Bronchial epithelial cell (primary cell): ENCODE measurements around the gene NOXRED1. TPM values are rescaled to one million over a fixed set of nuclear protein-coding genes. Genes with fewer than 3 reads are reported as not detected.

ENCODE experiments used
- DNase-seq: peaks from one replicate; pipeline ENCODE4 v3.0.0-alpha.2; 2010; ENCODE audit warnings: low read depth
- FAIRE-seq: peaks from 2 replicates; lab custom pipeline; 2011; peaks lifted over from hg19 to GRCh38; lab: Jason Lieb, UNC
- H3K27me3 ChIP-seq: 2 replicates; pipeline ENCODE4 v1.5.1; 2011; ENCODE audit warnings: low read length; ENCODE audit not compliant: control insufficient read depth, insufficient read depth
- H3K36me3 ChIP-seq: 2 replicates; pipeline ENCODE4 v1.5.1; 2011; ENCODE audit warnings: low read length; ENCODE audit not compliant: control insufficient read depth, insufficient read depth
- H3K4me3 ChIP-seq: 2 replicates; pipeline ENCODE4 v1.5.1; 2011; ENCODE audit warnings: mild to moderate bottlenecking, low read depth, low read length, control low read depth
- CTCF ChIP-seq: IDR thresholded peaks from 2 replicates; pipeline ENCODE4 v1.5.1; 2011; ENCODE audit warnings: mild to moderate bottlenecking, moderate library complexity, low read length, control low read depth, inconsistent platforms; ENCODE audit not compliant: insufficient read depth, severe bottlenecking
- total RNA-seq: library from RNA; depleted of rRNA; stranded (reverse); fragments of >200 nt; gene quantifications from 2 replicates; pipeline ENCODE4 v1.2.1, GENCODE V29; 2014

NOXRED1 gene
- total RNA-seq, 1 donor from 2014 or later = 0.26 TPM

- FAIRE-seq (no peak), DNase-seq (peak; percentile 77)
- TF ChIP-seq CTCF = peak; percentile 40
- no peaks in the 10 kb centered on the region for H3K36me3 ChIP-seq
- H3K4me3 ChIP-seq = peak within 1 kb of the TSS; percentile 52
- no peaks in the 10 kb centered on the region for H3K27me3 ChIP-seq
Observed at GRCh38 chr14:77376771-77377501, 46.4 kb downstream of the NOXRED1 start, which contains the start of the genes SAMD15 and TMED8. SAMD15 (plus strand) TSS chr14:77377379; CDS start chr14:77377419, 40 bp downstream. TMED8 (minus strand) TSS chr14:77377094; CDS start chr14:77377053, 41 bp downstream.

GRCh38 chr14:77375973-77376770, 47.2 kb downstream of the NOXRED1 start:
- Histone ChIP-seq H3K4me3 (peak overlapping the region; percentile 52), H3K27me3 (no peaks in the 10 kb centered on the region), H3K36me3 (no peaks in the 10 kb centered on the region)
- no peak for TF ChIP-seq CTCF
- DNase-seq (peak; percentile 8), FAIRE-seq (no peak)

GRCh38 chr14:77375164-77375950, 48.0 kb downstream of the NOXRED1 start:
- FAIRE-seq (no peak), DNase-seq (no peak)
- no peak for TF ChIP-seq CTCF
- H3K36me3 ChIP-seq = no peaks in the 10 kb centered on the region
- H3K27me3 ChIP-seq = no peaks in the 10 kb centered on the region
- H3K4me3 ChIP-seq = no peak overlapping the region

GRCh38 chr14:77372304-77372841, 51.0 kb downstream of the NOXRED1 start:
- Histone ChIP-seq H3K36me3 (no peaks in the 10 kb centered on the region), H3K27me3 (no peaks in the 10 kb centered on the region), H3K4me3 (no peak overlapping the region)
- FAIRE-seq (no peak), DNase-seq (peak; percentile 28)
- TF ChIP-seq CTCF = no peak

- H3K36me3 ChIP-seq = no peaks in the 10 kb centered on the region
- no peak overlapping the region for H3K4me3 ChIP-seq
- no peaks in the 10 kb centered on the region for H3K27me3 ChIP-seq
- DNase-seq (no peak), FAIRE-seq (no peak)
- no peak for TF ChIP-seq CTCF
Observed at GRCh38 chr14:77369285-77369684, 54.0 kb downstream of the NOXRED1 start.
